HG02884 (cell line): Measurements from ENCODE around the gene PXYLP1.
A peak's percentile ranks its signal among the peaks of the same experiment; 100 is the strongest.
"Not testable (repeated sequence)": the region's sequence is repeated elsewhere in the genome, so short reads cannot be mapped to it uniquely, and the experiment has no call there.

Experiments used
- ATAC-seq: cut with Tn5 transposase; IDR thresholded peaks from one replicate; pipeline ENCODE4 v1.9.1; 2021; ENCODE audit warnings: mild to moderate bottlenecking, moderate library complexity; ENCODE audit not compliant: unreplicated experiment

The PXYLP1 gene

GRCh38 chr3:141231101-141231951 is at the start of gene PXYLP1:
PXYLP1 (plus strand) TSS chr3:141231825; CDS start chr3:141260176, 28,351 bp downstream.
- peak; percentile 94 for ATAC-seq

- ATAC-seq = no peak
Observed at GRCh38 chr3:141183606-141184005, 48.0 kb upstream of the PXYLP1 start.

GRCh38 chr3:141184430-141184829 is 47.2 kb upstream of the PXYLP1 start:
- no peak for ATAC-seq

- no peak for ATAC-seq
Observed at GRCh38 chr3:141191097-141191749, 40.4 kb upstream of the PXYLP1 start.

- ATAC-seq = peak; percentile 100
Observed at GRCh38 chr3:141192345-141192744, 39.3 kb upstream of the PXYLP1 start.

- no peak for ATAC-seq
Observed at GRCh38 chr3:141193066-141193830, 38.4 kb upstream of the PXYLP1 start.

- no peak for ATAC-seq
Observed at GRCh38 chr3:141201122-141201521, 30.5 kb upstream of the PXYLP1 start.

- no peak for ATAC-seq
Observed at GRCh38 chr3:141202682-141203081, 28.9 kb upstream of the PXYLP1 start.

GRCh38 chr3:141203866-141204265 is 27.8 kb upstream of the PXYLP1 start:
- ATAC-seq = no peak

GRCh38 chr3:141204343-141204742 is 27.3 kb upstream of the PXYLP1 start:
- no peak for ATAC-seq

GRCh38 chr3:141211306-141211705 is 20.3 kb upstream of the PXYLP1 start:
- ATAC-seq = not testable (repeated sequence)

- ATAC-seq = no peak
Observed at GRCh38 chr3:141212101-141212500, 19.5 kb upstream of the PXYLP1 start.

GRCh38 chr3:141212555-141212954 is 19.1 kb upstream of the PXYLP1 start:
- no peak for ATAC-seq

- ATAC-seq = no peak
Observed at GRCh38 chr3:141216975-141217374, 14.7 kb upstream of the PXYLP1 start.

- no peak for ATAC-seq
Observed at GRCh38 chr3:141217389-141217788, 14.2 kb upstream of the PXYLP1 start.

GRCh38 chr3:141218162-141218835 is 13.3 kb upstream of the PXYLP1 start:
- no peak for ATAC-seq

GRCh38 chr3:141218926-141219325 is 12.7 kb upstream of the PXYLP1 start:
- no peak for ATAC-seq

GRCh38 chr3:141223673-141224166 is 7.9 kb upstream of the PXYLP1 start:
- no peak for ATAC-seq

- no peak for ATAC-seq
Observed at GRCh38 chr3:141225939-141226338, 5.7 kb upstream of the PXYLP1 start.

GRCh38 chr3:141227216-141227615 is 4.4 kb upstream of the PXYLP1 start:
- ATAC-seq = no peak

GRCh38 chr3:141227752-141228151 is 3.9 kb upstream of the PXYLP1 start:
- ATAC-seq = no peak
